Neural cell (in vitro differentiated cells): ENCODE results near the gene PALD1. TPM values are rescaled to one million over a fixed set of nuclear protein-coding genes. Genes with fewer than 3 reads are reported as not detected.

ENCODE experiments used
- H2AFZ ChIP-seq: fragments of 200-600, 300-800 bp; sonication (generic), shearing (Covaris generic); 2 replicates; pipeline ENCODE4 v1.6.0; 2014; ENCODE audit warnings: low read depth, mild to moderate bottlenecking, antibody characterized with exemption, low read length, moderate library complexity
- H3F3A ChIP-seq: fragments of 200-600 bp; shearing (Covaris generic); 2 replicates; pipeline ENCODE4 v1.6.1; 2016; ENCODE audit warnings: mild to moderate bottlenecking, moderate library complexity, mixed read lengths, antibody characterized with exemption, low read length; ENCODE audit not compliant: insufficient read depth, poor library complexity, severe bottlenecking
- H3K27ac ChIP-seq: fragments of 200-600, 300-800 bp; sonication (generic), shearing (Covaris generic); 2 replicates; pipeline ENCODE4 v1.5.1; 2014; ENCODE audit warnings: mild to moderate bottlenecking, low read length, moderate library complexity
- H3K27me3 ChIP-seq: fragments of 300-800, 200-600 bp; sonication (generic), shearing (Covaris generic); 2 replicates; pipeline ENCODE4 v1.6.0; 2014; ENCODE audit warnings: mild to moderate bottlenecking, low read depth, low read length, moderate library complexity; ENCODE audit not compliant: insufficient read depth
- H3K36me3 ChIP-seq: fragments of 300-800, 200-600 bp; sonication (generic), shearing (Covaris generic); 2 replicates; pipeline ENCODE4 v1.5.1; 2014; ENCODE audit warnings: mild to moderate bottlenecking, antibody characterized with exemption, low read length, moderate library complexity; ENCODE audit not compliant: insufficient read depth
- H3K4me2 ChIP-seq: fragments of 300-800, 200-600 bp; sonication (generic), shearing (Covaris generic); 2 replicates; pipeline ENCODE4 v1.6.0; 2014; ENCODE audit warnings: mild to moderate bottlenecking, low read length
- H3K4me3 ChIP-seq: fragments of 300-800, 200-600 bp; sonication (generic), shearing (Covaris generic); 2 replicates; pipeline ENCODE4 v1.5.1; 2014; ENCODE audit warnings: mild to moderate bottlenecking, low read length, moderate library complexity
- H3K79me2 ChIP-seq: fragments of 200-600 bp; shearing (Covaris generic); replicated peaks from 2 replicates; pipeline ENCODE4 v1.6.0; 2014; ENCODE audit warnings: mild to moderate bottlenecking, low read length, moderate library complexity; ENCODE audit not compliant: insufficient read depth
- H3K9ac ChIP-seq: fragments of 300-800, 200-600 bp; sonication (generic), shearing (Covaris generic); 2 replicates; pipeline ENCODE4 v1.6.1; 2016; ENCODE audit warnings: mild to moderate bottlenecking, low read length, mixed read lengths
- H3K9me2 ChIP-seq: fragments of 200-600 bp; shearing (Covaris generic); 2 replicates; pipeline ENCODE4 v1.6.1; 2016; ENCODE audit warnings: mild to moderate bottlenecking, low read length, mixed read lengths; ENCODE audit not compliant: insufficient read depth
- H3K9me3 ChIP-seq: fragments of 200-600, 300-800 bp; sonication (generic), shearing (Covaris generic); 2 replicates; pipeline ENCODE4 v1.6.1; 2016; ENCODE audit warnings: mild to moderate bottlenecking, mixed run types, low read length, moderate library complexity, mixed read lengths
- H4K20me1 ChIP-seq: fragments of 200-600 bp; shearing (Covaris generic); 2 replicates; pipeline ENCODE4 v1.6.1; 2016; ENCODE audit warnings: mild to moderate bottlenecking, mixed run types; ENCODE audit not compliant: insufficient read depth
- EP300 ChIP-seq: fragments of 450-650 bp; conservative IDR thresholded peaks from 2 replicates; pipeline ENCODE4 v1.6.1; 2014; ENCODE audit warnings: antibody characterized with exemption, mild to moderate bottlenecking, moderate library complexity; ENCODE audit not compliant: poor library complexity, severe bottlenecking
- EZH2 ChIP-seq: fragments of 200-600, 300-800 bp; shearing (Covaris generic), sonication (generic); IDR thresholded peaks from 2 replicates; pipeline ENCODE4 v1.6.1; 2014; ENCODE audit warnings: antibody characterized with exemption, low read length, borderline replicate concordance, mild to moderate bottlenecking; ENCODE audit not compliant: insufficient read depth, poor library complexity, severe bottlenecking
- MXI1 ChIP-seq: fragments of 450-650 bp; conservative IDR thresholded peaks from 2 replicates; pipeline ENCODE4 v1.6.1; 2014; ENCODE audit warnings: antibody characterized with exemption, mild to moderate bottlenecking; ENCODE audit not compliant: poor library complexity, severe bottlenecking
- POLR2AphosphoS5 ChIP-seq: IDR thresholded peaks from 2 replicates; pipeline ENCODE4 v1.6.1; 2012
- RAD21 ChIP-seq: fragments of 450-650 bp; conservative IDR thresholded peaks from 2 replicates; pipeline ENCODE4 v1.6.1; 2014; ENCODE audit warnings: antibody characterized with exemption, mild to moderate bottlenecking, moderate library complexity
- SMC3 ChIP-seq: fragments of 450-650 bp; conservative IDR thresholded peaks from 2 replicates; pipeline ENCODE4 v1.6.1; 2014; ENCODE audit warnings: antibody characterized with exemption, mild to moderate bottlenecking, moderate library complexity; ENCODE audit not compliant: poor library complexity
- TAF1 ChIP-seq: IDR thresholded peaks from 2 replicates; pipeline ENCODE4 v1.6.1; 2012; ENCODE audit warnings: low read depth
- polyA plus RNA-seq: library from polyadenylated mRNA; depleted of rRNA; stranded (reverse); fragments of >200 nt; gene quantifications from 2 replicates; pipeline ENCODE4 v1.2.3, GENCODE V29; 2014
- TF ChIP-seq, protein P1 (sequence below): fragments of 450-650 bp; IDR thresholded peaks from 2 replicates; pipeline ENCODE4 v1.5.1; 2014; ENCODE audit warnings: antibody characterized with exemption, mild to moderate bottlenecking, moderate library complexity; ENCODE audit not compliant: poor library complexity, severe bottlenecking
- TF ChIP-seq, protein P2 (sequence below): IDR thresholded peaks from 2 replicates; pipeline ENCODE4 v1.6.1; 2012; ENCODE audit warnings: borderline replicate concordance

The PALD1 gene
- polyA plus RNA-seq, 1 donor from 2014 or later, result 1.1 TPM

DNA sequence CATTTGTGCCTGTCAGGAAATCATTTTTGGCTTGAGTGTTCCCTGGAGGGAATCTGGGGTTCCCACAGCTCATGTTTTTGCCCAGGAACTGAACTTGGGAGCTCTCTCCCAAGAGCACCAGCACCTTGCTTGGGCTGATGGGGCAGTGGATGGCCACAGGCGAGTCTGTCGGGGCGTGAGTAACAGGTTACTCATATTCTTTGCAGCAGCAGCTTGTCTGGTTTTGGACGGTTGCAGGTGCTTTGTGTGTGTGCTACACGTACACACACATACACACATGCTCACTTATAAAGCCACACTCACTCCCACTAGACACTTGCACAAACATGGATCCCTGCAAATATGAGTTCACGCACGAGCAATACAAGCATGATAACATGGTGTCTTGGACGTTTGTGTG is 2.9 kb upstream of the PALD1 start:
- Histone ChIP-seq H2AFZ (no peak overlapping the region), H3F3A (no peaks in the 10 kb centered on the region), H3K9me3 (no peaks in the 10 kb centered on the region), H3K4me2 (no peak overlapping the region), H3K36me3 (no peaks in the 10 kb centered on the region), H3K27ac (no peak overlapping the region), H3K9me2 (no peaks in the 10 kb centered on the region), H4K20me1 (no peaks in the 10 kb centered on the region), H3K9ac (no peak overlapping the region), H3K4me3 (no peak overlapping the region), H3K27me3 (peaks cover 30% of the 10 kb centered on the region), H3K79me2 (no peaks in the 10 kb centered on the region)
- TF ChIP-seq POLR2AphosphoS5, result no peak
- no peak for TF ChIP-seq SMC3
- TF ChIP-seq RAD21, result no peak
- TF ChIP-seq TAF1, result no peak
- no peak for TF ChIP-seq EP300

DNA sequence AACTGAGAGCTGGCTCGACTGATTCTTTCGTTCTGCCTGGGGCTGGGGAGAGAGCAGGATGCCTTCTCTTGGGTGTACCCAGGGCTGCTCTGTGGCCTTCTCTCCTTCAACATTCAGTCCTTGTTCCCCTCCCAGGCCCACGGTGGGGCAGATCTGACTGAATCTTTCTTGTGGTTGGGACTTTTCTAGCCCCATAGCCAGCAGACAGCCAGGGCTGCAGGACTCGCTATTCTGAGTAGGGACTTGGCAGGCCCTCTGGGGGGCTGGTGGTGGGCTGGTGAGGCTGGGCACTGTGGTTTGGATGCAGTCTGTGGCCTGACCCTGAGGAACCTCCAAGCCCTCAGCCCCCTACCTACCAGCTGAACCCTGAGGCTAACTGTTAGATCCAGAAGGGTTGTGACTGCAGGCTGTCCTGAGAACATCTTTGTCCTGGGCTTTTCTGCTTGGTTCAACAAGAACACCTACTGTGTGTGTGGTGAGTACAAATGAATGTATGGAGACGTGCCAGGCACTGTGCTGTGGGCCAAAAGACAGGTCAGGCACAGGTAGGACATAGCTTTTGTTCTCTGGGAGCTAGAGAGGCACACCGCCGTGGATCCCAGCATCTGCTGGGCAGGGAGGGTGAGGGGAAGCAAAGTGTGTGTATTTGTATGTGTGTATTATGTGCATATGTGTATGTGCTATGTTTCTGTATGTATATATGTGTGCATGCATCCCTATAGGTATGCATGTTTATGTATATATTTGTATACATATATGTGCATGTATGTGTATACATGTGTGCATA is 2.1 kb upstream of the PALD1 start:
- H3K27ac ChIP-seq, result no peak overlapping the region
- peaks cover 30% of the 10 kb centered on the region for H3K27me3 ChIP-seq
- H3K9ac ChIP-seq, result no peak overlapping the region
- TF ChIP-seq MXI1, result no peak
- TF ChIP-seq TAF1, result no peak
- TF ChIP-seq, protein P1, sequence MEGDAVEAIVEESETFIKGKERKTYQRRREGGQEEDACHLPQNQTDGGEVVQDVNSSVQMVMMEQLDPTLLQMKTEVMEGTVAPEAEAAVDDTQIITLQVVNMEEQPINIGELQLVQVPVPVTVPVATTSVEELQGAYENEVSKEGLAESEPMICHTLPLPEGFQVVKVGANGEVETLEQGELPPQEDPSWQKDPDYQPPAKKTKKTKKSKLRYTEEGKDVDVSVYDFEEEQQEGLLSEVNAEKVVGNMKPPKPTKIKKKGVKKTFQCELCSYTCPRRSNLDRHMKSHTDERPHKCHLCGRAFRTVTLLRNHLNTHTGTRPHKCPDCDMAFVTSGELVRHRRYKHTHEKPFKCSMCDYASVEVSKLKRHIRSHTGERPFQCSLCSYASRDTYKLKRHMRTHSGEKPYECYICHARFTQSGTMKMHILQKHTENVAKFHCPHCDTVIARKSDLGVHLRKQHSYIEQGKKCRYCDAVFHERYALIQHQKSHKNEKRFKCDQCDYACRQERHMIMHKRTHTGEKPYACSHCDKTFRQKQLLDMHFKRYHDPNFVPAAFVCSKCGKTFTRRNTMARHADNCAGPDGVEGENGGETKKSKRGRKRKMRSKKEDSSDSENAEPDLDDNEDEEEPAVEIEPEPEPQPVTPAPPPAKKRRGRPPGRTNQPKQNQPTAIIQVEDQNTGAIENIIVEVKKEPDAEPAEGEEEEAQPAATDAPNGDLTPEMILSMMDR, result no peak
- TF ChIP-seq SMC3, result no peak
- TF ChIP-seq POLR2AphosphoS5, result no peak
- TF ChIP-seq RAD21, result no peak
- TF ChIP-seq EZH2, result no peak
- no peak for TF ChIP-seq EP300
- TF ChIP-seq, protein P2, sequence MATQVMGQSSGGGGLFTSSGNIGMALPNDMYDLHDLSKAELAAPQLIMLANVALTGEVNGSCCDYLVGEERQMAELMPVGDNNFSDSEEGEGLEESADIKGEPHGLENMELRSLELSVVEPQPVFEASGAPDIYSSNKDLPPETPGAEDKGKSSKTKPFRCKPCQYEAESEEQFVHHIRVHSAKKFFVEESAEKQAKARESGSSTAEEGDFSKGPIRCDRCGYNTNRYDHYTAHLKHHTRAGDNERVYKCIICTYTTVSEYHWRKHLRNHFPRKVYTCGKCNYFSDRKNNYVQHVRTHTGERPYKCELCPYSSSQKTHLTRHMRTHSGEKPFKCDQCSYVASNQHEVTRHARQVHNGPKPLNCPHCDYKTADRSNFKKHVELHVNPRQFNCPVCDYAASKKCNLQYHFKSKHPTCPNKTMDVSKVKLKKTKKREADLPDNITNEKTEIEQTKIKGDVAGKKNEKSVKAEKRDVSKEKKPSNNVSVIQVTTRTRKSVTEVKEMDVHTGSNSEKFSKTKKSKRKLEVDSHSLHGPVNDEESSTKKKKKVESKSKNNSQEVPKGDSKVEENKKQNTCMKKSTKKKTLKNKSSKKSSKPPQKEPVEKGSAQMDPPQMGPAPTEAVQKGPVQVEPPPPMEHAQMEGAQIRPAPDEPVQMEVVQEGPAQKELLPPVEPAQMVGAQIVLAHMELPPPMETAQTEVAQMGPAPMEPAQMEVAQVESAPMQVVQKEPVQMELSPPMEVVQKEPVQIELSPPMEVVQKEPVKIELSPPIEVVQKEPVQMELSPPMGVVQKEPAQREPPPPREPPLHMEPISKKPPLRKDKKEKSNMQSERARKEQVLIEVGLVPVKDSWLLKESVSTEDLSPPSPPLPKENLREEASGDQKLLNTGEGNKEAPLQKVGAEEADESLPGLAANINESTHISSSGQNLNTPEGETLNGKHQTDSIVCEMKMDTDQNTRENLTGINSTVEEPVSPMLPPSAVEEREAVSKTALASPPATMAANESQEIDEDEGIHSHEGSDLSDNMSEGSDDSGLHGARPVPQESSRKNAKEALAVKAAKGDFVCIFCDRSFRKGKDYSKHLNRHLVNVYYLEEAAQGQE, result no peak
- no peaks in the 10 kb centered on the region for H3F3A ChIP-seq
- no peaks in the 10 kb centered on the region for H3K9me3 ChIP-seq
- H3K4me3 ChIP-seq, result no peak overlapping the region
- H3K9me2 ChIP-seq, result no peaks in the 10 kb centered on the region
- no peak overlapping the region for H3K4me2 ChIP-seq
- no peaks in the 10 kb centered on the region for H3K36me3 ChIP-seq
- H4K20me1 ChIP-seq, result no peaks in the 10 kb centered on the region
- H2AFZ ChIP-seq, result no peak overlapping the region
- H3K79me2 ChIP-seq, result no peaks in the 10 kb centered on the region
